HG02938 (cell line): ENCODE results near the gene CLCN2.
A peak's percentile ranks its signal among the peaks of the same experiment; 100 is the strongest.

Experiments
- ATAC-seq: cut with Tn5 transposase; IDR thresholded peaks from one replicate; pipeline ENCODE4 v1.9.1; 2021; ENCODE audit warnings: mild to moderate bottlenecking, moderate library complexity; ENCODE audit not compliant: unreplicated experiment

CLCN2 gene

GRCh38 chr3:184381261-184382224, 20.1 kb upstream of the CLCN2 start:
- ATAC-seq = no peak

GRCh38 chr3:184380627-184381260, 19.3 kb upstream of the CLCN2 start:
- ATAC-seq = no peak

GRCh38 chr3:184380185-184380626, 18.8 kb upstream of the CLCN2 start:
- ATAC-seq = no peak

- no peak for ATAC-seq
Observed at GRCh38 chr3:184379358-184380184, 18.2 kb upstream of the CLCN2 start, which contains the start of gene CHRD. TSS of gene CHRD (plus strand) at chr3:184380054. CDS start at chr3:184380319, 265 bp downstream.

GRCh38 chr3:184378651-184379357, 17.4 kb upstream of the CLCN2 start:
- ATAC-seq = no peak

- ATAC-seq = no peak
Observed at GRCh38 chr3:184377882-184378445, 16.6 kb upstream of the CLCN2 start, which contains the start of gene THPO. TSS of gene THPO (minus strand) at chr3:184378207. CDS start at chr3:184376259, 1,948 bp downstream.

- ATAC-seq = no peak
Observed at GRCh38 chr3:184377374-184377773, 16.0 kb upstream of the CLCN2 start.

- ATAC-seq = no peak
Observed at GRCh38 chr3:184375747-184376461, 14.5 kb upstream of the CLCN2 start.

- ATAC-seq = no peak
Observed at GRCh38 chr3:184373422-184373821, 12.0 kb upstream of the CLCN2 start.

- ATAC-seq = no peak
Observed at GRCh38 chr3:184372911-184373310, 11.5 kb upstream of the CLCN2 start.

GRCh38 chr3:184372296-184372821, 11.0 kb upstream of the CLCN2 start:
- ATAC-seq = no peak

- ATAC-seq = peak; percentile 70
Observed at GRCh38 chr3:184371570-184372018, 10.2 kb upstream of the CLCN2 start.

- no peak for ATAC-seq
Observed at GRCh38 chr3:184368586-184369183, 7.3 kb upstream of the CLCN2 start.

- ATAC-seq = no peak
Observed at GRCh38 chr3:184368116-184368515, 6.7 kb upstream of the CLCN2 start.

GRCh38 chr3:184366619-184367289, 5.3 kb upstream of the CLCN2 start:
- ATAC-seq = no peak

- peak; percentile 83 for ATAC-seq
Observed at GRCh38 chr3:184362668-184363546, 1.5 kb upstream of the CLCN2 start.
